Body of pancreas (tissue), 4 donors: ENCODE data around the gene CRYBG3.

Experiments
- CTCF ChIP-seq, 7 experiments: fragments of 450-650 bp in 4 of 7; fragments of 200-600 bp in 3 of 7; sonication (generic) in 3 of 7; IDR thresholded peaks; one replicate each; pipeline ENCODE4 v1.5.1; 2016 to 2019; ENCODE audit warnings: antibody characterized with exemption in 7 of 7
- POLR2A ChIP-seq, 3 donors: fragments of 450-650 bp; IDR thresholded peaks; one replicate each; pipeline ENCODE4 v1.6.1; 2016; ENCODE audit warnings: antibody characterized with exemption in 3 of 3, mild to moderate bottlenecking in 2 of 3

- TF ChIP-seq CTCF (IDR thresholded peaks at IDR 0.05): no peak
- TF ChIP-seq POLR2A (IDR thresholded peaks at IDR 0.05): no peak
Measured at GRCh38 chr3:97827741-97828471, 6.1 kb downstream of the CRYBG3 start.
